GM18517 (cell line): ENCODE results near the gene ZNF544.
"Not testable (repeated sequence)": the region's sequence is repeated elsewhere in the genome, so short reads cannot be mapped to it uniquely, and the experiment has no call there.

Source experiments
- ATAC-seq: cut with Tn5 transposase; IDR thresholded peaks from one replicate; pipeline ENCODE4 v1.9.1; 2021; ENCODE audit warnings: mild to moderate bottlenecking, moderate library complexity; ENCODE audit not compliant: unreplicated experiment

ZNF544 gene

DNA sequence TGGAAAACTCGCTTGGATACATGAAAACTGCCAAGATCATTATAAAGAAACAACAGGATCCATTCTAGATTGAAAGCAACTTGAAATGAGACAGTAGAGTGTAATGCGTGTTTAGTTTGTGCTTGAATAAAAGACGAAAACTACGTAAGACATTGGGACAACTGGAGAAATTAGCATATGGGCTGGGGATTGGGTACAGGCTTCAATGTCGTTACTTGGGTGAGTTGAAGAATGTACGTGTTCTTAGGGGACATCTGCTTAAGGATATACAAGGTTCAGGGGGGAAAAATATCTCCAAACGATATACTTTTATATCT lies 76.0 kb downstream of the ZNF544 start:
- ATAC-seq = no peak

DNA sequence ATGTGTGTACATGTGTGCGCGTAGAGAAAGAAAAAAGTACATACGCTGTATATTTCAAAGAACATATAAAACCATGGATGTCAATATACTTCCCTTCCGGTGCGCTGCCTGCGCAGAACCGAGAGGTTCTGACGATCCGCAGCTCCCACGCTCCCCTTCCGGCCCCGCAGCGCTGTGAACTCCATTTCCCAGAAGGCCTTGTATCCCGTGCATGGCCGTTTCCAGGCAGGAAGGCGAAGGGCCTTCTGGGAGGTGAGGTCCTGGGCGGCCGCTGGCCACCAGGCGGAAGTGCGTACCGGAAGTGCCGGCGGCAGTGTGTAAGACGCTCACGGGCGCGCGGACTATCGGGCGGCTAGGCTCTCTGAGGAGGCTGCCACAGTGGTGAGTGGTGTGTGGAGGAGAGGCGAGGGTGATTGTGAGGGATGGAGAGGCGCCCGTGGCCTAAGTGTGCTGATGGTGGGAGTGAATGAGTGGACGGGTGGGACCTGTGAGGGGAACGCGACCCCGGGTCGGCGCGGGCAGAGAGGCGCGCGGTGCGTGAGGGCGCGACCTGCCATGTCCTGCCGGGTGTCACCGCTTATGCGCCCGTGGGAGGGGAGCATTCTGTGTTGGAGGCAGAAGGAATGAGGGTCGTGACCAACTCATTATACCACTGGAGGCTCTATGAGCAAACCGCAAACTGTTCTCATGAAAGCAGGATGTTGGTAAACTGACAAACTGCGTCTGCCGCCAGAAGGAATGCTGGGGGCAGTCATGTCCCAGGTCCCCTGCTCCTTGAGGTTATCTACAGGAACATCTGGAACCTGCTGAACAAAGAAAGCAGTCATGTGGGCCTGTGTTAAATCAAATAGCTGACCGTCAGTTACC lies 76.6 kb downstream of the ZNF544 start, which contains the start of gene ERVK3-1:
ERVK3-1 (plus strand) TSS at position 313 of the 867 bp plus-strand sequence. CDS start 6,792 bp downstream, outside the sequence.
- ATAC-seq = peak; percentile 92

DNA sequence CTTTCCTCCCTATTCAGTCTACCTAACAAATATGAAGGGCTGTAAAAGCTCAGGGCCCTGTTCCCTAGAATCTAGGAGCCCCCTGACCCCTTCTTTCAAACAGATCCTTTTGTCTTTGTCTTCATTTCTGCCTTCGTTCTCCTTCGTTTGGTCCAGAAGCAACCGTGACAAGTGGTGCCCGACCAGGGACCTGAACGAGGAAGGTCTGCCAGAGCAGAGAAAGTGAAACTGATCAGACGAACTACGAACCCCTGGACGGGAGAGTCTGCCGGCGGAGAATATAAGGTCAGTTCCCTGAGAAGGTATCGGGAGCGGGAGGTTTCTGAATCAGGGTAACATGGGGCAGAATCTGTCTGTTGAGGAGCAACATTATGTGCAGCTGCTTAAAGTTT lies 77.2 kb downstream of the ZNF544 start:
- no peak for ATAC-seq

DNA sequence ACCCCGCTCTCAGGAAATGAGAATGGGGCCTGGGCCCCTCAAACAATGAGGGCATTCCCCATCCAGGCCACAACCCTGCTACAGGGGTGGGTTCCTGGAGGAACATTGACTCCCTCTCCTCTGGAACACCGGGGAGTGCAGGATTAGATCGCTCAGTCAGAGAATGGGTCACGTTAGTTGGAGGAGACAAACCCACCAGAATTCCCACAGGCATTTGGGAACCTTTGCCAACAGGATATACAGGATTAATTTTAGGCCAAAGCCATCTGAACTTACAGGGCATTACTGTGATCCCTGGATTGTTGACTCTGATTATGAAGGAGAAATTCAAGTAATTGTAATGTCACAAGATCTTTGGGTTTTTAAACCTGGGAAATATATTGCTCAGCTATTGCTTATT lies 79.0 kb downstream of the ZNF544 start:
- no peak for ATAC-seq

DNA sequence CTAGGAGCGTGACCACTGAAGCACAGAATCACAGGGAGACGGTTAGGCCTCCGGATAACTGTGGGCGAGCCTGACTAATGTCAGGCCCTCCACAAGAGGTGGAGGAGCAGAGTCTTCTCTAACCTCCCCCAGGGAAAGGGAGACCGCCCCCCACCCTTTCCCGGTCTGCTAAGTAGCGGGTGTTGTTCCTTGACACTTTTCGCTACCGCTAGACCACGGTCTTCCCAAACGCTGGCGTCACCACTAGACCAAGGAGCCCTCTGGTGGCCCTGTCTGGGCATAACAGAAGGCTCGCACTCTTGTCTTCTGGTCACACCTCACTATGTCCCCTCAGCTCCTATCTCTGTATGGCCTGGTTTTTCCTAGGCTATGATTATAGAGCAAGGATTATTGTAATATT lies 82.0 kb downstream of the ZNF544 start:
- not testable (repeated sequence) for ATAC-seq

DNA sequence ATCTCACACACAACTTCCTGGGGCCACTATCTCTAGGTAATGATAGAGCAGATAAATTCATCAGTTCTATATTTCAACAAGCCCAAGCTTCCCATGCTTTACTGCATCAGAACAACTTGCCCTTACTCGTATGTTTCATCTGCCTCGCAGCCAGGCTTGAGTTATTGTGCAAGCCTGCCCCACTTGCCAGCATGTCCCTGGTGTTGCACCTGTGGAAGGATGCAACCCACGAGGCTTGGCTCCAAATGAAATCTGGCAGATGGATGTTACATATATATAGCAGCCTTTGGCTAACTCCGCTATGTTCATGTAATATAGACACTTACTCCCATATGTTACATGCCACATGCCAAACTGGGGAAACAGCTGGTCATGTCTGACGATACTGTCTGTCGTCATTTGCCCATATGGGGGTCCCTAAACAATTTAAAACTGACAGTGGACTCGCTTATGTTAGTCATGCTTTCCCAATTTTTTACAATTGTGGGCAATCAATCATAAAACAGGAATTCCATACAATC lies 82.7 kb downstream of the ZNF544 start:
- no peak for ATAC-seq
